Hepatocyte (in vitro differentiated cells): ENCODE results near the gene VWF. TPM values are rescaled to one million over a fixed set of nuclear protein-coding genes. Genes with fewer than 3 reads are reported as not detected.

Experiments used
- DNase-seq: peaks from one replicate; pipeline ENCODE4 v3.0.0-alpha.2; 2016; ENCODE audit warnings: low spot score
- H2AFZ ChIP-seq: fragments of 200-600 bp; sonication (generic); 2 replicates; pipeline ENCODE4 v1.6.0; 2016; ENCODE audit warnings: antibody characterized with exemption, mild to moderate bottlenecking
- H3K27ac ChIP-seq: fragments of 200-600 bp; sonication (generic); 2 replicates; pipeline ENCODE4 v1.5.1; 2016; ENCODE audit warnings: mild to moderate bottlenecking
- H3K27me3 ChIP-seq: fragments of 200-600 bp; sonication (generic); 2 replicates; pipeline ENCODE4 v1.6.1; 2016
- H3K36me3 ChIP-seq: fragments of 200-600 bp; sonication (generic); replicated peaks from 2 replicates; pipeline ENCODE4 v1.5.1; 2016; ENCODE audit warnings: low read depth; ENCODE audit not compliant: insufficient read depth
- H3K4me1 ChIP-seq: fragments of 200-600 bp; sonication (generic); 2 replicates; pipeline ENCODE4 v1.5.1; 2016; ENCODE audit warnings: mild to moderate bottlenecking, moderate library complexity; ENCODE audit not compliant: insufficient read depth
- H3K4me2 ChIP-seq: fragments of 200-600 bp; sonication (generic); 2 replicates; pipeline ENCODE4 v1.6.0; 2016
- H3K4me3 ChIP-seq: fragments of 200-600 bp; sonication (generic); 2 replicates; pipeline ENCODE4 v1.5.1; 2016; ENCODE audit warnings: mild to moderate bottlenecking
- H3K79me2 ChIP-seq: fragments of 200-600 bp; sonication (generic); 2 replicates; pipeline ENCODE4 v1.6.0; 2017; ENCODE audit warnings: mild to moderate bottlenecking
- H3K9me2 ChIP-seq: fragments of 200-600 bp; sonication (generic); replicated peaks from 2 replicates; pipeline ENCODE4 v1.6.0; 2017; ENCODE audit warnings: mild to moderate bottlenecking; ENCODE audit not compliant: insufficient read depth
- H3K9me3 ChIP-seq: fragments of 200-600 bp; sonication (generic); 2 replicates; pipeline ENCODE4 v1.5.1; 2016; ENCODE audit warnings: low read depth, mild to moderate bottlenecking
- H4K20me1 ChIP-seq: fragments of 200-600 bp; sonication (generic); 2 replicates; pipeline ENCODE4 v1.6.0; 2016; ENCODE audit warnings: mild to moderate bottlenecking; ENCODE audit not compliant: insufficient read depth, poor library complexity, severe bottlenecking
- EZH2 ChIP-seq: fragments of 200-600 bp; sonication (generic); IDR thresholded peaks from 2 replicates; pipeline ENCODE4 v1.6.1; 2016; ENCODE audit warnings: antibody characterized with exemption, mild to moderate bottlenecking, borderline replicate concordance
- EZH2phosphoT487 ChIP-seq: fragments of 200-600 bp; sonication (generic); IDR thresholded peaks from one replicate; pipeline ENCODE4 v1.6.1; 2018; ENCODE audit warnings: antibody characterized with exemption, mild to moderate bottlenecking, low read depth, moderate library complexity; ENCODE audit not compliant: unreplicated experiment, severe bottlenecking
- WGBS: methylation state at CpG from one replicate; pipeline ENCODE4 v1.1.6; 2016; ENCODE audit warnings: low lambda C conversion rate; ENCODE audit errors: missing lambda C conversion rate; 5-methylcytosine and 5-hydroxymethylcytosine counted together
- polyA plus RNA-seq: library from polyadenylated mRNA; unstranded; fragments of >200 nt; fragmentation: Nextera tagmentation; extraction: Ambion mirVana; gene quantifications from 2 replicates; pipeline ENCODE4 v1.2.1, GENCODE V29; 2016
- total RNA-seq: library from RNA; depleted of rRNA; stranded (reverse); fragments of >200 nt; gene quantifications from 2 replicates; pipeline ENCODE4 v1.2.3, GENCODE V29; 2014
- TF ChIP-seq, protein P1 (sequence below): fragments of 200-600 bp; sonication (generic); IDR thresholded peaks from 2 replicates; pipeline ENCODE4 v1.5.1; 2016; ENCODE audit warnings: antibody characterized with exemption, mild to moderate bottlenecking; ENCODE audit not compliant: poor library complexity

Gene VWF
- total and polyA plus RNA-seq, 2 experiments from 2014 or later = 0.20 to 0.77 TPM

DNA sequence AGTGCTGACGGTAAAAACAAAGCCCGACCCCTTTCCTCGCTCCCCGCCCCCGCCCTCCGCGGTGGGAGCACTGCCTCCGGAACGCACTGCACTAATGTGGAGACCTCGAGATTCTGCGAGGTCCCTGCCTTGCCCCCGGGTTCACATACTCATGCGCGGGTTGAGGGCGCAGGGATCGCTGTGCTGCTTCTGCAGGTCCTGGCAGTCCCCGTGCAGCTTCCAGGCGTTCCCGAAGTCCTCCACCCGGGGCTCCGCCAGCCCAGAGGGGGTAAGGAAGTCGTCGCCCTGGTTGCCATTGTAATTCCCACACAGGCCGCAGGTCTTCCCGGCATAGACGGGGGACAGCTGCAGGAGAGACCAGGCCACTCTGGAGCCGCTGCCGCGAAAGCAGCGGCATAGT, 66.8 kb downstream of the VWF start:
- Histone ChIP-seq H3K9me3 (no peaks in the 10 kb centered on the region), H3K4me2 (peak overlapping the region; percentile 62), H3K27ac (no peak overlapping the region), H3K4me3 (no peak overlapping the region), H2AFZ (peak overlapping the region; percentile 35), H3K4me1 (peaks cover 51% of the 10 kb centered on the region), H3K36me3 (no peaks in the 10 kb centered on the region), H3K27me3 (no peaks in the 10 kb centered on the region), H4K20me1 (no peaks in the 10 kb centered on the region), H3K79me2 (no peaks in the 10 kb centered on the region), H3K9me2 (no peaks in the 10 kb centered on the region)
- TF ChIP-seq, protein P1, sequence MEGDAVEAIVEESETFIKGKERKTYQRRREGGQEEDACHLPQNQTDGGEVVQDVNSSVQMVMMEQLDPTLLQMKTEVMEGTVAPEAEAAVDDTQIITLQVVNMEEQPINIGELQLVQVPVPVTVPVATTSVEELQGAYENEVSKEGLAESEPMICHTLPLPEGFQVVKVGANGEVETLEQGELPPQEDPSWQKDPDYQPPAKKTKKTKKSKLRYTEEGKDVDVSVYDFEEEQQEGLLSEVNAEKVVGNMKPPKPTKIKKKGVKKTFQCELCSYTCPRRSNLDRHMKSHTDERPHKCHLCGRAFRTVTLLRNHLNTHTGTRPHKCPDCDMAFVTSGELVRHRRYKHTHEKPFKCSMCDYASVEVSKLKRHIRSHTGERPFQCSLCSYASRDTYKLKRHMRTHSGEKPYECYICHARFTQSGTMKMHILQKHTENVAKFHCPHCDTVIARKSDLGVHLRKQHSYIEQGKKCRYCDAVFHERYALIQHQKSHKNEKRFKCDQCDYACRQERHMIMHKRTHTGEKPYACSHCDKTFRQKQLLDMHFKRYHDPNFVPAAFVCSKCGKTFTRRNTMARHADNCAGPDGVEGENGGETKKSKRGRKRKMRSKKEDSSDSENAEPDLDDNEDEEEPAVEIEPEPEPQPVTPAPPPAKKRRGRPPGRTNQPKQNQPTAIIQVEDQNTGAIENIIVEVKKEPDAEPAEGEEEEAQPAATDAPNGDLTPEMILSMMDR = no peak
- TF ChIP-seq EZH2 (no peak), EZH2phosphoT487 (no peak)
- DNase-seq = no peak
- 23% methylated on average over 30 of the region's 30 CpGs for WGBS

DNA sequence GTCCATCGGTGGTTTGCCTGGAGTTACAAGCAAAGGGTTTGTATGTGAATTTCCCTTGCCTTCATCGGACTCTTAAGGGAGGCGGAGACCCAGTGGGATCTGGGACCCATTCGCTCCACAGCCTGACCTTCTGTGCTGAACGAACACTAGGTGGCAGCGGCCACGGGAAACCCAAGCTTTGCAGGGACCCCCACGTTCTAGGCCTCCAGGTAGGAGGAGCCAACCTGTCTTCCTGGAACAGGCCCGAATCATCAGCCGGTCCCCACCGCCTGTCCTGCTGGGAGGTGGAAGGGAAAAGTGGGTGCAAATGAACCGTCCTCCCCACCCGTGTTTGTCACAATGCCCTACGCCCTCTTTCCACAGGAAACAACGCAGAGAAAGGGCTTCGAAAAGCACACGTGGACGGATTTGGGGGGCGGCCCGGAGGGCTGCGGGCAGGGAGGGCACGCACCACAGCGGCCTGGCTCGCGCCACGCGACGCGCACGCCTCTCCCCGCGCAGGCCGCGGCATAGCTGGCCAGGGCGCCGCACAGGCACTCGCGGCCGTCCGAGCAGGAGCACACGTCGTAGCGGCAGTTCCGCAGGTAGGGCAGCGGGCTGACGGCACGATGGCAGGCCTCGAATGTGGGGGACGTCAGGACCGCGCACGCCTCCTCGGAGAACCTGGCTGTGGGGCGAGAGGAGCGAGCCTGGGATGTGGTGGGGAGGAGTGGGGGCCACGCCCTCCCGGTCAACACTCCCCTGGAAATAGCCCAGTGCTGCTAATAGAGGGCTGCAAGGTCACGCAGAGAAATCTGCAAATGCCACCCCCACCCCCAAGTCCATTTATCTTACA, 67.8 kb downstream of the VWF start:
- Histone ChIP-seq H3K27ac (no peak overlapping the region), H3K9me3 (no peaks in the 10 kb centered on the region), H4K20me1 (no peaks in the 10 kb centered on the region), H3K9me2 (no peaks in the 10 kb centered on the region), H2AFZ (peak overlapping the region; percentile 50), H3K4me3 (no peak overlapping the region), H3K79me2 (no peaks in the 10 kb centered on the region), H3K36me3 (no peaks in the 10 kb centered on the region), H3K4me2 (peak overlapping the region; percentile 62), H3K27me3 (no peaks in the 10 kb centered on the region), H3K4me1 (peaks cover 41% of the 10 kb centered on the region)
- TF ChIP-seq, protein P1 = peak; percentile 39
- no peak for TF ChIP-seq EZH2
- no peak for DNase-seq
- 42% methylated on average over 55 of the region's 58 CpGs for WGBS

DNA sequence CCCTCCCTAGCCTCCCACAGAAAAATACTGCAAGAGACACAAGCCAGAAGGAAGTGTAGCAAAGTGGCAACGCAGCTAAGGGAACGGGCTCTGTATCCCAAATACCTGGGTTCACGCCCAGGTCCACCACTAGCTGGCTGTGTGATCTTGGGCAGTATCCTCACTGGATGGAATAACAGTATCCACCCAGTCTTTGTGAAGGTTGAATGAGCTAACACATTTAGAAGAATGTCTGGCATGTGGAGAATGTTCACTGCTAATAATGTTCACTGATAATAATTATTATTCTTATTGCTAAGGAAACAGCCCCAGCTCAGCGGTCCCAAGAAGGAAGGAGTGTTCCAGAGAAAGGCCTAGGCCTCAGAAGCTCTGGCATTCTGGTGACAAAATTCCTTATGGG, 70.9 kb downstream of the VWF start:
- no peaks in the 10 kb centered on the region for H3K9me3 ChIP-seq
- no peak overlapping the region for H3K4me2 ChIP-seq
- H3K27me3 ChIP-seq = no peaks in the 10 kb centered on the region
- H3K36me3 ChIP-seq = no peaks in the 10 kb centered on the region
- no peaks in the 10 kb centered on the region for H3K9me2 ChIP-seq
- TF ChIP-seq EZH2phosphoT487 = no peak
- TF ChIP-seq, protein P1 = no peak
- no peak for TF ChIP-seq EZH2
- no peak overlapping the region for H2AFZ ChIP-seq
- peaks cover 27% of the 10 kb centered on the region for H3K4me1 ChIP-seq
- peak overlapping the region; percentile 40 for H3K27ac ChIP-seq
- no peaks in the 10 kb centered on the region for H3K79me2 ChIP-seq
- no peaks in the 10 kb centered on the region for H4K20me1 ChIP-seq
- 73% methylated on average over 4 of the region's 4 CpGs for WGBS
- DNase-seq = no peak
- no peak overlapping the region for H3K4me3 ChIP-seq
